NCI-H1048 (cell line): Measurements from ENCODE around the gene ABHD13.

Experiments used
- DNase-seq: peaks from one replicate; lab custom pipeline; 2025; lab: John Stamatoyannopoulos, UW

Gene ABHD13

DNA sequence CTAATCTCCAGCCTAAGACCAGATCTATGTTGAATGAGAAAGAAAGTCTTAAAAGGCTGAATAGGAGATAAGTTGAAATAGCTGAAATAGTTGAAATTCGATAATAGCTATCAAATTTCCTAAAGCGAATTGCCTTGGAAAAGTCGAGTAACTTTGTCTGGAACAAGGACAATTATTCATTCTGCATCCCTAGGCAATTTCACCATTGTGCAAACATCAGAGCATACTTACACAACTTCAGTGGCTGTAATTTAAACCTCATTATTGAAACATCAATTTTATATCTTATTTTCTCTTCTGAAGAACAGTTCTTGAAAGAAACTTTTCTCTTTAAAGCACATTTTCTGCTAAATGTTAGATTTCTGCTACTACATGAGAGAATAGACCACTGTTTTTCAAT is 64.9 kb downstream of the ABHD13 start:
- DNase-seq: no peak
